ENCODE results near the gene AHNAK.

- TF ChIP-seq, protein P1, sequence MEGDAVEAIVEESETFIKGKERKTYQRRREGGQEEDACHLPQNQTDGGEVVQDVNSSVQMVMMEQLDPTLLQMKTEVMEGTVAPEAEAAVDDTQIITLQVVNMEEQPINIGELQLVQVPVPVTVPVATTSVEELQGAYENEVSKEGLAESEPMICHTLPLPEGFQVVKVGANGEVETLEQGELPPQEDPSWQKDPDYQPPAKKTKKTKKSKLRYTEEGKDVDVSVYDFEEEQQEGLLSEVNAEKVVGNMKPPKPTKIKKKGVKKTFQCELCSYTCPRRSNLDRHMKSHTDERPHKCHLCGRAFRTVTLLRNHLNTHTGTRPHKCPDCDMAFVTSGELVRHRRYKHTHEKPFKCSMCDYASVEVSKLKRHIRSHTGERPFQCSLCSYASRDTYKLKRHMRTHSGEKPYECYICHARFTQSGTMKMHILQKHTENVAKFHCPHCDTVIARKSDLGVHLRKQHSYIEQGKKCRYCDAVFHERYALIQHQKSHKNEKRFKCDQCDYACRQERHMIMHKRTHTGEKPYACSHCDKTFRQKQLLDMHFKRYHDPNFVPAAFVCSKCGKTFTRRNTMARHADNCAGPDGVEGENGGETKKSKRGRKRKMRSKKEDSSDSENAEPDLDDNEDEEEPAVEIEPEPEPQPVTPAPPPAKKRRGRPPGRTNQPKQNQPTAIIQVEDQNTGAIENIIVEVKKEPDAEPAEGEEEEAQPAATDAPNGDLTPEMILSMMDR (IDR thresholded peaks at IDR 0.05): no peak
- no peak for TF ChIP-seq POLR2A (IDR thresholded peaks at IDR 0.05)
These were observed 57.4 kb downstream of the AHNAK start for GRCh38 chr11:62489204-62489603.

All from lower leg skin (tissue), 3 donors.